Inferior parietal cortex (tissue), 1 donor: ENCODE data around the gene NEK6.
"Not testable (repeated sequence)": the region's sequence is repeated elsewhere in the genome, so short reads cannot be mapped to it uniquely, and the experiment has no call there.

ENCODE experiments used
- DNase-seq: peaks from one replicate; pipeline ENCODE4 v3.0.0-alpha.2; 2016; ENCODE audit errors: extremely low spot score

Gene NEK6

GRCh38 chr9:124228516-124228915 is 29.2 kb upstream of the NEK6 start:
- no peak for DNase-seq

DNA sequence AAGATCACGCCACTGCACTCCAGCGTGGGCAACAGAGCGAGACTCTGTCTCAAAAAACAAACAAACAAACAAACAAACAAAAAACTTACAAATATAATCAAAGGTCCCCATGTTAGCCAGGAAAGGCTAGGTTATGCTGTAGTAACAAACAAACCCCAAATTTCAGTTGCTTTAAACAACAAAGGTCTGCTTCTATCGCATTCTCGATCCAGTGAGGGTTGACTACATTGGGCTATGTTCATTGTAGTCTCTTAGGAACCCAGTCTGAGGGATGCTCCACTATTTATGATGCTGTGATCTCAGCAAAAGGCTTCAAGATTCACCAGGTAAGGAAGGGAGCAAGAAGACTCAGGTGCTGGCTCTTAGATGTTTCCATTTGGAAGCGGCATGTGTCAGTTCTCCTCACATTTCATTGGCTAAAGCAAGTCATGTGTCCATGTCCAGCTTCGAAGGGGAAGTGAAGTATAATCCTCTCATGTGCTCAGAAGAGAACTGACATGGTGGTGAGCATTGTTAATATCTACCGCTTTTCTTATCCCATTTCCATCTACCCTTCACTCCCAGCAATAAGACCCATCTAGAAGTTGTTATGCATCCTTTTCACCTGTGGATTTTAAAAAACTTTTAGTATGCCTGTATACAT is 26.5 kb upstream of the NEK6 start:
- no peak for DNase-seq

DNA sequence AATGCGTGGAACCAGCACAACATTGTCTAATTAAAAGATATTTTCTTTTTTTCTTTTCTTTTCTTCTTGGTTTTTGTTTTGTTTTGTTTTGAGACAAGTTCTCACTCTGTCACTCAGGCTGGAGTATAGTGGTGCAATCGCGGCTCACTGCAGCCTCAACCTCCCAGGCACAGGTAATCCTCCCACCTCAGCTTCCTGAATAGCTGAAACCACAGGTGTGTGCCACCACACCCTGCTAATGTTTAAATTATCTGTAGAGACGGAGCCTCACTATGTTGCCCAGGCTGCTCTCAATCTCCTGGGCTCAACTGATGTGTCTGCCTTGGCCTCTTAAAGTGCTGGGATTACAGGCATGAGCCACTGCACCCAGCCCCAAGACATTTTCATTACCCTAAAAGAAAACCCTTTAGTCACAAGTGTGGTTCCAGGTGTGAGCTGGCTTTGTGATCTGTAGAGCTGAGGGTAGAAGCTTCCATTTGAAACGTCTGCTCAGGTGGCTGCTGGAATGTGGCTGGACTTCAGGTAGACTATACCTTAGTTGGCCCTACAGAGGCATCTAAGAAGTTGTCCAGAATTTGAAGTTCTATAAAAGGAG is 19.1 kb upstream of the NEK6 start:
- DNase-seq: no peak

GRCh38 chr9:124239249-124240073 is 18.3 kb upstream of the NEK6 start:
- no peak for DNase-seq

DNA sequence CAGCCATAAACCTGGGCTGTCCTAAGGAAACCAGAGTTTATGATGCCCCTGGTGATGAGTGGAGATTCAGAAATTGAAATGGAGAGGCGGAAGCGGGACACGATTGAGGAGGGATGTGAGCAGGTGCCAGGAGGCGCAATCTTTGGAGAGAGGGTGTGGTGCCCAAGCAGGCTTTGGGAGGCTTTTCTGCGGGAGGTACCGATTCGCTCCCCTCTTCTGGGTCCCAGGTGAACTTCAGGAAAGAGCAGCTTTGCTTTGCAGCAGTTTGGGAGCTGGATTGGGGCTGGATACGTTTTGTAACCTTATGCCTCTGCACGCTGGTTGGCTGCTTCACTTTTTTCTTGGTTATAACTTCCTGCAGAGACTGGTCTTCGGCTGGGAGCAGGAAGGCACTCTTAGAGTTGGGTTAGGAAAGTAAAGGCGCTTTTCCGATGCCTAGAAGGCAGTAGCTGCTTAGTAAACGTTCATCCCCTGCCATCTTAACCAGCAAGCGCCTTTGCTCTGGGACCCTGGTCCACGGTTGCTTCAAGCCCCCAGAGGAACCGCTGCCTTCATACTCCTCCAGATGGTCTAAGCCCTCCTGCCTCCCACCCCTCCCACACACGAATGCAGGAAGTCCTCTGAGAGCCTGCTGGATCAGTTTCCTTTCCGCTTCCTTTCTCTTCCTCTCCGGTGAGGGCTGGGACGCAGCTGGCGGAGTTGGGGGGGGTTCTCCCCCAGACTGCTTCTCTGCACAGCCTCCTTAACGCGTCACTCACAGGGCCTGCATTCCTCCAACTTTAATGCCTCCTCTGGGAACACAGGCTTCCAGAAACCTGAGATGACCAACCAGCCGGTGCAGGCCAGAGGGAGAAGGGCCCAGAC is 15.2 kb upstream of the NEK6 start:
- no peak for DNase-seq

DNA sequence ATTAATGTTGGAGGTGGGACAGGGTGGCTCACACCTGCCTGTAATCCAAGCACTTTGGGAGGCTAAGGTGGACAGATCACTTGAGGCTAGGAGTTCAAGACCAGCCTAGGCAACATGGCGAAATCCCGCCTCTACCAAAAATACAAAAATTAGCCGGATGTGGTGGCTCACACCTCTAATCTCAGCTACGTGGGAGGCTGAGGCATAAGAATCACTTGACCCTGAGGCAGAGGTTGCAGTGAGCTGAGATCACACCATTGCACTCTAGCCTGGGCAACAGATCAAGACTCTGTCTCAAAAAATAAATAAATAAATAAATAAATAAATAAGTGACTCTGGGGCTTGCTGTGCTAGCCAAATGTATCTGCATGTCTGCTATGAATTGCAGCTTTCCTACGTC is 10.4 kb upstream of the NEK6 start:
- DNase-seq: not testable (repeated sequence)

- DNase-seq: no peak
These were observed 9.7 kb upstream of the NEK6 start for GRCh38 chr9:124248066-124248465.

DNA sequence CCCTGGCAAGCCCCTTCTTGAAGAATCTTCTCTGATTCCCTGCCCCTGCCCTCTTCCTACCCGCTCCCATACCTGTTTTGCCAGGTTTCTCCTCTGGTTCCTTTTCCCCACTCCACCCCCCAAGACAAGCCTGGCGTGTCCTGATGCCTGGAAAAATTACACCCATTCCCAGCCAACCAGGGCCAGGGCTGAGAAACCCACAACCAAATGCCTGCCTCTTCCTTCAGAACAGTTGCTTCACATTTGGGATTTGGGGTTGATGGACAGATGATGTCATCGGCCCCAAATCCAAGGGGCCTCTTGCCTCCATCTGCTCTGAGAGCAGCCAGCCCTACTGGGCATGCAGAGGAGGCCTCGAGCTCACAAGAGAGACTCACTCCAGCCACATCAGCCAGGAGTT is 8.8 kb upstream of the NEK6 start:
- no peak for DNase-seq

GRCh38 chr9:124251204-124251603 is 6.5 kb upstream of the NEK6 start:
- DNase-seq: no peak

DNA sequence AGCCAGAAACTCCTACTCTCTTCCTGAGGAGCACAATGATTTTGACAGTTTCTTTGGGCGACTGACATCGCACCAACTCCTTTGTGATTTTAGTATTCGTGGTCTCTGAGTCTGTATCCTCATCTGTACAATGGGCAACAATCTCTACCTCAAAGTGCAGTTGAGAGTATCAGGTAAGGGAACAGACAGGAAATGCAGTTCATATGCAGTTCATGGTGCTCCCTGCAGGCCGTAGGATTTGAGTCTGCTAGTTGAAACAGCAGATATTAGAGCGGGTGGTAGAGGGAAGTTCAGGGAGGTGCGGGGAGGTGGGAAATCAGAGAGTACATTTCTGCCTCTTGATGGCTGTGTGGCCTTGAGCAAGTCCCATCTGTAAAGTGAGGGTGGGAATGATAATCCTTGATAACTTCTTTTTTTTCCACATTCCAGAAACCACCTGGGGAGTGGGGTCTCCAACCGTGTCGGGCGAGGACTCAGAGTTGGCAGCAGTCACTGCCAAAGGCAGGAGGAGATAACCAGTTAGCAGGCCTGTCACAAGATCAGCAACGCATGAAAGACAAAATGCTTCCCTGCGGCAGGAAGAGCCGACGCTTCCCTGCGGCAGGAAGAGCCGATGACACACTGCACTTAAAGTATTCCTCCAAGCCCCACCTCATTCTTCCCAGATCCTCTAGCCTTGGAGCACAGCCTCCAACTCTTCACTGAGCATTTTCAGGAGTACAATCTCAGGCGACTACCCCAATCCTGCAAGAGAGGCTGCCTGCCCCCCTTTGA is 6.0 kb upstream of the NEK6 start:
- no peak for DNase-seq

DNA sequence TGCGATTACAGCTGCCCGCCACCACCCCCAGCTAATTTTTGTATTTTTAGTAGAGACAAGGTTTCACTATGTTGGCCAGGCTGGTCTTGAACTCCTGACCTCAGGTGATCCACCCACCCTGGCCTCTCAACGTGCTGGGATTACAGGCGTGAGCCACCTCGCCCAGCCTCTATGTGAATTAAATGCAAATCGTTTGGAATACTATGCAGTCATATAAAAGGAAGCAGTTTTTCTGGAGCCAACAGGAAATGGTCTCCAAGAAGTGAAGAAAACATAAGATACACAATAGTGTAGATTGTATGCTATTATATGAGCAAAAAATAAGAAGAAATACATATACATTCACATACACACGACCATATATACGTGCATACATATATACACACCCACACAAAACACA is 4.9 kb upstream of the NEK6 start:
- not testable (repeated sequence) for DNase-seq

- no peak for DNase-seq
These were observed 3.5 kb upstream of the NEK6 start for GRCh38 chr9:124254261-124254682.

- no peak for DNase-seq
These were observed 2.5 kb upstream of the NEK6 start for GRCh38 chr9:124255222-124255621.

DNA sequence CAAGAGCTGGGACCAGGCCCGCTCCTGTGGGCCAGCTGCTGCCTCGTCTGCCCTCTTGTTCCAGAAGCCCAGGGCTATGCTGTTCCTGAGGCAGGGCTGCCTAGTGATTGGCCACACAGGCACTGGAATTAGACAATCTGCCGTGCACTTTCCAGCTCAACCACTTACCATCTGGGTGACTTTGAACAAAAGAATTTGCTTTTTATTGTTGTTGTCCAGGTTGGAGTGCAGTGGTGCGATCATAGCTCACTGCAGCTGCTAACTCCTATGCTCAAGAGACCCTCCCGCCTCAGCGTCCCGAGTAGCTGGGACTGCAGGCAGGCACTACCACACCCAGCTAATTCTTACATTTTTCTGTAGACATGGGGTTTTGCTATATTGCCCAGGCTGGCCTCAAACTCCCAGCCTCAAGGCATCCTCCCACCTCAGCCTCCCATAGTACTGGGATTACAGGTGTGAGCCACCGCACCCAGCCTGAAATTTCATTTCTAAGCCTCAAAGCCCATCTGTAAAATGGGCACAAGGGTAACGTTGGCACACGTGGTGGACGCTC is 1.2 kb upstream of the NEK6 start:
- DNase-seq: no peak

- no peak for DNase-seq
These were observed 492 bp upstream of the NEK6 start for GRCh38 chr9:124257070-124257843.

GRCh38 chr9:124258607-124259157 is 933 bp downstream of the NEK6 start:
- DNase-seq: no peak

DNA sequence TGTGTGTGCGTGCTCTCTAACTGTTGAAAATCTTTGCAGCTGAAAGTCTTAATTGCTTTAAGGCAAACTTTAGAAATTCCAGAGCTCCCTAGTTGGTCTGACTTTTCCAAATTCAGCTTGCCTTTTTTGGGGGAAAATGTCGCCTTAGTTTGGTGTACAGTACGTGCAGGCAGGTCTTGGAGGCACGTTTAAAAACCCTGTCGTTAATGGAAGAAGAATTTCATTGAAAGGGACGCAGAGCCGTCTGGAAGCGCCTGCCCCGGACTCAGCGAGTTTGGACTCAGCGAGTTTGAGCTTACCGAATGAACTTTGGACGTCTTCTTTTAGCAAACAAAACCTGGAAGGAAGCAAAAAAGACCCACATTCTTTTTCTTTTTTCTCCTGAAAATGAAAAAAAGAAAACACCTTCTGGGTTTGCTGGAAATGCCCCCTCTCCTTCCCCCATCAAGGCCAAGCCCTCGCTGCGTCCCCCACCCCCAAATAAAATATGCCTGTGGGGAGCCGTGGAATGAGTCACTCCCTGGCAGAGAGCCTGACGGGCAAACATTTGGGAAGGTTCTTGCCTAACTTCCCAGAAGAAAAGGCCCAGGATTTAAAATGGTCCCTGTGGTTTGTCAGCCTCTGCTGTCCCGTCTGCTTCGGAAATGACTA is 1.5 kb downstream of the NEK6 start:
- DNase-seq: peak; percentile 23

DNA sequence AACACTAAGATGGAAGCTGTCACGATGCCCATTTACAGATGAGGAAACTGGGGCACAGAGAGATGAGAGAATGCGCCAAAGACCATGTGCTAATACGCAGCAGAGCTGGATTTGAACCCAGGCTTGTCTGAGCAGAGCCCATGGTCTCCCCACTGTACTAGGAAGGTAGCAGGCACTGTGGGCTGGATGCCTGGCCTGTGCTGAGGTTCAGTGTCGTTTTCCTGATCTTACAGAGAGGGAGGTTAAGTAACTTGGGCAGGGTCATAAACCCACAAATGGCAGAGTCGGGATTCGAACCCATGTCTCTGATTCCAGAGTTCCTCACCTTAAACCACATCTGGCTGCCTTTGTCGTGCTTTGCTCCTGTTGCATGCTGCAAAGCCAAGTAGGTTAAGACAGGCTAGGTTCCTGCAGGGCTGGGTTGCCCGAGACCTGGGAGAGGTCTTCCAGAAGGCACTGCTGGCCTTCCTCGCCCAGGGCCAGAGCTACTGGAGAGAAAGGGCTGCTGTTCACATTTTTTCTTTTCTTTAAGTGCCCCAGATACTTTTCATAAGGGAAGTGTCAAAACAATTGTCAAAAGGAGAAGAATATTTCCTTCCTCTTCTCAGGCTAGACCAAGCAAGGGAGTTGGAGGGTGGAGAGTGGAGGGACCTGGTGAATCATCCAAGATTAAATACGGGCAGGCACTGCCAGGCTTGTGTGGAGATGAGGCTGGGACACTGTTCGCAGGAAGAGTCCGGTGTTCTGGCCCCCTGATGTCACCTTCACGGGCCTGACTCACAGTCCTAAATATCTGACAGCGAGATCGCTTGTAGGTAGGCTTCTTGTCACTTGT is 3.2 kb downstream of the NEK6 start:
- peak; percentile 30 for DNase-seq
